GM21390 (cell line): ENCODE data around the gene SCG3.
A peak's percentile ranks its signal among the peaks of the same experiment; 100 is the strongest.

Source experiments
- ATAC-seq: cut with Tn5 transposase; IDR thresholded peaks from one replicate; pipeline ENCODE4 v1.9.1; 2021; ENCODE audit not compliant: unreplicated experiment

Gene SCG3

DNA sequence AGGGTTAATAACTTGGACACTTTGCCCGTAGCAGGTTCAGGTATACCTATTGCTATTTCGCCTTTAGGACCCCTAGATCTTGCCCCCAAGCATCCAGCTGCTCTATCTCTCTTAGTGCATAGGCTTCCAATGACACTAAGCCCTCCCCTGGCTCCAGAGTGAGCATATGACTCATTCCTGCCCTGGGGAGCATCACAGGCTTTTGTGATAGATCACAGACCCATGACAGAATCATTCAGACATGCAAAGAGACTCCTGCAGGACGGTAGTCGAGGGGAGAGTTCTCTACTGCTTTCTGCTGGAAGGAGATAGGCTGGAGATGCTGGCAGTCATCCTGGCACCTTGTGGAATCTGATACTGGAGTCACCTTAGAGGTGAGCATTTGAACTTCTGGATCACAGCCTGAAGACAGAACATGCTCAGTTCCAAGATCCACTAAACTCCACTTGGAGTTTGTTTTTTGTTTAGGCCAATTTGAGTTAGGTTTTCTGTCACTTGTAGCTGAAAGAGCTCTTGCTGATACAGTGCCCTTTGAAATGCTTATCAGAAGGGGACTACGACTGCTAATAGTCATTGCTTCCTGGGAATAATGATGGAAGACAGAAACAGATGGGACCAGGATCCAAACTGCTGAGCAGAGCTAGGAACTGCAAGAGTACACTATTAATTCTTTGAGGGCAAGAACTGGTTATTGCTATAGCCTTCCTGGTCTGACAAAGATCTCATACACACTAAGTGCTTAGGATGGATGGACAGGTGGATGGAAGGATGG lies 45.2 kb downstream of the SCG3 start:
- peak; percentile 85 for ATAC-seq

DNA sequence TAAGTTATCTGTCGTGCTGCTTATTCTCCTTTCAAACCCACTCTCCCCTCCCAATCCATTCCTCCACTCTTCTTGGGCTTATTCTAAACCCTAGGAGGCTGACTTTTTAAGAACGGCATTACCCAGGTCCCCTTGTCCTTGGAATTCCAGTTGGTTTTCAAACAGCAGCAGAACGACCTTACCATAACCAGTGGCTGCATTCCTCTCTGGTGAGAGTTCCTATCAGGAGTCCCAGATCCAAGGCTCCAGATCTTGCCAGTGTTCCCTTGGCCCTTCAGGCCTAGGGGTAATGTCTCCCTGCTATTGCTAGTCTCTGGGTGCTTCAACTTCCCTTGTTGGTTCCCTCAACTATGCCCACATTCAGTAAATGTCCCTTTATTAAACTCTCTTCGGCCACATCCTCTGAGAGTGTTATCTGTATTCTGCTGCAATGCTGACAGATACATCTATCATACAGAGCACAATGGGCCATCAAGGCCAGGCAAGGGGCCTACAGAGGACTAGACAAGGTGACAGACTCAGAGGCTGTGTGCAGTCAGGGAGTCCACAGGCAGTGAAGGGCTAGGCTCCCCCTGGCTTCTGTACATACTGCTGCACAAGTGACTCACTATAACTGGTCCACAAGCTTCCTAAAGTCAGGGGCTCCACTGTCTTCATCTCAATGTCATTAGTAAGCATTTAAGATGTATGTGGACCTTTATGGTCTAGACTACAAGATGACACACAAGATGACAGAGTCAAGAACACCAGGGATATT lies 46.0 kb downstream of the SCG3 start:
- no peak for ATAC-seq

DNA sequence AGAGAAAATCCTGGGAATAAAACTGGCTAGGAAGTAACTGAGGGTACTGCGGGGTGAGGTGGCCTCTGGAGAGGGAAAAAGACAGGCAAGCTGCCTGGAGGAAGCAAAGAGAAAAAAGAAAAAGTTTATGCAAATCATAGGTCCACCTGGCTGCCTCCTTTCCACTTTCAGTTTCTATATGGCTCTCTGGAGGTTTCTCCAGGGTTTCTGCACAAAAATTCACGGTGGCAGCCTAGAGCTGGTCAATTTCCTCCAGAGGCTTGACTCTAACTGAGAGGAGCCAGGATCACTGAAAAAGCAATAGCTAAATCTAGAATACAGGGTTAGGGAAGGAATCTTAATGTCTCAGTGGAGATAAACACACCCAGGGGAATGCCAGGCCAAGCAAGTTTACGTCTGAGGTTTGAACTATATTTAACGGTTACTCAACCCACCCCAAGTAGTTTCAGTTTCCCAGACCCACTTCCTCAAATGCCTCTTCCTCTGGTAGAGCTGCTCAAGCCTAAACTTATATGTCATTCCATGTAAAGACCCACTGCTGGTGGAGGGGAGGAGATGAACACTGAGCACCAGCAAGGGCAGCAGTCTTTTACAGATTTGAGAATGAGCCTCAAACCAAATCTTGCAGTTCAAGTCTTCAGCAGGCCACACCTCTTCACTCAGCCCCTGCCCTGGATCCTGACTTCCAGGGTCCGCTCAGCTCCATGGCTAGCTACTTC lies 50.4 kb downstream of the SCG3 start:
- ATAC-seq = peak; percentile 50

DNA sequence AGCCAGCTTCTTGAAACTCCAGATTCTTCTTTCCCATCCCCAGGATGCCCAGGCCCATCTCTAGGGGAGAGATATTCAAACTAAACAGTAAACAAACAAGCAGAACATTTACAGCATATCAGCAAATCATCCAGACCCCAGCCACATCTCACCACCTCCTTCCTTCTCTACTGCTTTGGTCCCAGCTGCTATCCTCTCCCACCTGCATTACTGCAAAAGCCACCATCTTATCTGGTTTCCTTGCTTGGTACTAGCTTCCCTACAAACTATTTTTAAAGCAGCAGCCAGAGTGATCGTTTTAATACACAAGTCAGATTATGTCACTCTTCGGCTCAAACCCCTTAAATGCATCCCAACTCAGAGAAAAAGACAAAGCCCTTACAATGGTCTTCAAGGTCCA lies 51.3 kb downstream of the SCG3 start:
- no peak for ATAC-seq

DNA sequence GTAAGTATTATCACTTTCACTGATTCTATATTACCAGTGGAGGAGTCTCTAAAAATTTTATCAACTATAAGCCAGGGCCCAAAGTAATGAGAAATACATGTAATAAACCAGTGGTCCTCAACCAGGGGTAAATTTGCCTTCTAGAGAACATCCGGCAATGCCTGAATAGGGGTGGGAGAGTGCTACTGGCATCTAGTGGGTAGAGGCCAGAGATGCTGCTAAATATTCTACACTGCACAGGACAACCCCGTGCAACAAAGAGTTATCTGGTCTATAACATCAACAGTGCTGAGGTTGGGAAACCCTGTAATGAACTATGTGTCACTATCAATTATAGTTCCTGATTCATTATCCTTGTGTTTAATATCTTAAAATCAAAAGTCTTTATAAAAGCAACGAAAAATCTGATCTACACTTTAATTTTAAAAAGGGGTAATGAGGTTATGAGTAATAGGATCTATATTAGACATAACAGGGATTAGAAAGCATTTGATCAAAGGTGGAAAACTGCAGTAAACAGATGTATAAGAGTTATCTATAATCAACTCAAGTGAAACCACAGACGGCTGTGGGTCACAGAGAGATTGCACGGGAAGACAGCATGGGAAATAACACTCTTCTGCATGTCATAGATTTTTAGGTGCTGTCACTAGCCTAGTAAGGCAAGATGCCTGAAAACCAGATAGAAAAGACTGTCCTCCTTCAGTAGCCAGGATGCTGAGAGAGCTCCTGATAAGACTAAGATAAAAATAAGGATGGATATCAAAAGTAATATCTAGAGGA lies 54.1 kb downstream of the SCG3 start:
- no peak for ATAC-seq

DNA sequence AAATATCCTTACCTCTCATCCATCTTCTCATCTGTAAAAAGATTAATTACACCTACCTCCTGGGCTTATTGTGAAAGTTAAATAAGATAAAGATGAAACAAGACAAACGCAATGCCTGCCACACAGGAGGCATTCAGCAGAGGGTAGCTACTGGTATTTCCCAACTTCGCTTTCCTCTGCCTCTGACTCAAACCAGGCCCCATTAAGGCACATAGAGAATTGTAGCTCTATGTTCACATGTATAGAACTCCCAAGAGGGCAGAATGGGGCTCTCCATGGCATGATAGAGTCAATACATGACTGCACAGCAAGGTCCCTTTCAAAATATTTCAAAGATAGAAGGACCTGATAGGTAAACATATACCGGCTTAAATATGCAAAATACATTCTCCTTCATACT lies 54.8 kb downstream of the SCG3 start:
- ATAC-seq = no peak

DNA sequence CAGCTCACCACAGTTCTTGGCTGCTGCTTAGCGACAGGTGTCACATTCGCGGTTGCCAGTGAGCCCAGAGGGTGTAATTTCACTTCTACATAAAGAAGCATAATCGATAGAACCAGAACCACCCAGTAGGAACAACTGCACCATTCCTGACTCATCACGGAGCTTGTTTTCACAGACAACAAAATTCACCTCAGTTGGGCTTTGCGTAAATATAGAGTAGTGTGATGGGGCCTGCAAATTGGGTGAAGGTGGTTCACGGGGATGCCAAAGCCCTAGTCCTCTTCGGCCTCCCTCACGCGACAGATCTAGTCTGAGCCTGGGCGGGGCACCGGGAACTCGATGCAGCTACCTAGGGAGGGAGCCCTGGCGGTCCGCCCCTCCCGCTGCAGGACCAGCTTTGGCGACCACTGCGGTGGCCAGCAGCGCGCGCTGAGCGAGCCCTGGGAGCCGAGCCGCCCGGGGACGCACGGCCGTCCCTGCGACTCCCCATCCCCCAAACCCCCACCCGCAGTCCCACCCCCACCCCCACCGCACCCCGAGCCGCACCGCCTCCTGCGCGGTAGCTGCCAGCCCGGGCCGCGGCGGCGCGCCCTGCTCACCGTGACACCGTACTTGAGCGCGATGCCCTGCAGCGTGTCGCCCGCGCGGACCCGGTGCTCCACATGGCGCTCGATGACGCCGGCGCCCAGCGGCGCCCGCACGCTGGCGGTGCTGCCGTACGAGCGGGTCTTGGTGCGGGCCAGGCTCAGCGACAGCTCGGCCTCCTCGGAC lies 55.6 kb downstream of the SCG3 start:
- peak; percentile 30 for ATAC-seq

DNA sequence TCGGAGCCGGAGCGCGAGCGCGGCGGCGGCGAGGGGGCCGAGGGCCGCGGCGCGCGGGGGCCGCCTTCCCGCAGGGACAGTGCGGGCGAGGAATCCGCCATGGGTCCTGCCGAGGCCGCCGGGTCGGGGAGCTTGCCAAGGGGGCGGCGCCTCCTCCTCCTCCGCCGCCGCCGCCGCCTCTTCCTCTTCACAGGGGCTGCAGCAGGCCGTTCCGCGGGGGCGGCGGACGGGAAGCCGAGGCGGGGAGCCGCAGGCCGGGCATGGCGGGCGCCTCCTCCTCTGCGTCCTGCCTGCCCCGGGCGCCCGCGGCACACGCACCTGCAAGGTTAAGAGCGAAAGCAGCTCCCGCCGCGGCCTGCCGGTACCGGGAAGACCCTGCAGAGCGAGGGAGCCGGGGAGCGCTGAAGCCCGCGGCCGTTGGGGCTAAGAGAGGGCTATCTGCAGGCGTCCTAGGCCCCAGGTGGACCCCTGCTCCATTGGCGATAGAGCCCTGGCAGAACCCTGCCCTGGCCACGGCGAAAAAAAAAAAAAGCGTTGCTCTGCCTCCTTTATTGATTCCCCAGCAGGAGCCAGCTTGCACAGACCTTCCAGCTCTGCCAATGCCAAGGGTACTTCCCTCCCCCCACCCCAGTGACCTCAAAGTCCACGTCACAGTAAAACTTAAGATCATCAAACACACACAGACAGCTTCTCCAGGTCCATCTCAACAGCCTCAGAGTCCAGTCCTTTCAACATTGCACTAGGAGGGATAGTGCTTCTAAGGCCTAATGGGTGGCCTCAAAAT lies 56.4 kb downstream of the SCG3 start, which contains the start of gene LYSMD2:
LYSMD2 (minus strand) TSS at position 134 of the 784 bp plus-strand sequence; CDS start at position 101, 33 bp downstream.
- ATAC-seq = peak; percentile 36

DNA sequence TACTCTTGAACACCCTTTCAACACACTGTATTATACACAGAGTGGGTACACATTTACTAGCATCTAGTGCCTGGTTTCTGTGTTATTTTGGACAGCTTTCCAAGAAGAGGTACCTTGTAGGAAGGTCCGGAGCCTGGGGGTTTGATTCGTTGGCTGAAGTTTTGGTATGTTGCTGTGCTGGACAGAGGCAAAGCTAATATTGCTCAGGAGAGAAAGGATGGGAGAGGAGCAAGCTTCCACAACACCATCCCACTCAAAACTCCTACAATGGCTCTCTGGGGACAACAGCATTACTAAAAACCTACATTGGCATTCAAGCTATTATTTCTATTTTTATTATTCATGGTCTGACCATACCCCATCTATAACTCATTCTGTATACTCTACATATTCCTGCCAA lies 57.2 kb downstream of the SCG3 start:
- no peak for ATAC-seq

DNA sequence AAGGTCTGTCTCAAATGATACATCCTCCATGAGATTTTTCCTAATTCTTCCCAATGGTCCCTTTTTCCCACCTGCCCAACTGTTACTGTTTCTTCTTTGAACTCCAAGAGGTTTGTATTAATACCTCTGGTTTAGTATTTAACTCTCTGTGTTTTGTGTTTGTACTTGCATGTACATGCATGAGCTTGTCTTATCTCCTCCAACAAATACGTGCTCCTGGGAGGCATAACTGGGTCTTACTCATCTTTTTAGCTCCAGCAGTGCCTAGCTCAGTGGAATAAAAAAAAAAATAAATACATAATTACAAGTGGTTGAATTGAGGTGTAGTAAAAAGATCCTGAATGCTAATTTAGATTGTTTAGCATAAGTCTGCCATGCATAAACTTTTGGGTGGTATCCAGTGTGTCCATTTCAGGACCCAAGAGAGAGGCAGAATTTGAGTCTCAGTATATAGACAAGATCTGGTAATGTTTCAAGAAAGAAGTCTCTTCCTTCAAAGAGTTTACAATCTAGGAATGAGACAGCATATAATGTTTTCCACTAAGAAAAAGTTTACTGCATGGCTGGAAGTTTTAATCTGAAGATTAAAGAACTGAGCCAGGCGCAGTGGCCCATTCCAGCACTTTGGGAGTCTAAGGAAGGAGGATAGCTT lies 57.9 kb downstream of the SCG3 start:
- no peak for ATAC-seq

DNA sequence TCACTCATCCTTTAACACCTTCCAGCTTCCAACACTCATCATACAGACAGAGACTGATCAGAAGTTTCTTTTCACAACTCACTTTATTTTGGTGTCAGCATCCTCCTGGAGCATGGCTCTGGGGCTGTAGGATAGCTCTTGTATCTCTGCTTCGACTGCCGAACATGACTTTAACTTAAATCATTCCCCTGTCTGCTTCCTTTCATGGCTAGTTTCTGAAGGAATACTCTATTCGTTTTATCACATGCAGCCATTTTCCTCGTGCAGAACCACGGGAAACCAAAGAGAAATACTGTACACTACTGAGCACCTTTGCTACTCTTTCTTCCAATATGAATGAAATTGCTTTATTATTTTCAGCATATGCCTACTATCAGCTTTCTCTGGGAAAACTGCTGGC lies 68.0 kb downstream of the SCG3 start:
- ATAC-seq = no peak

DNA sequence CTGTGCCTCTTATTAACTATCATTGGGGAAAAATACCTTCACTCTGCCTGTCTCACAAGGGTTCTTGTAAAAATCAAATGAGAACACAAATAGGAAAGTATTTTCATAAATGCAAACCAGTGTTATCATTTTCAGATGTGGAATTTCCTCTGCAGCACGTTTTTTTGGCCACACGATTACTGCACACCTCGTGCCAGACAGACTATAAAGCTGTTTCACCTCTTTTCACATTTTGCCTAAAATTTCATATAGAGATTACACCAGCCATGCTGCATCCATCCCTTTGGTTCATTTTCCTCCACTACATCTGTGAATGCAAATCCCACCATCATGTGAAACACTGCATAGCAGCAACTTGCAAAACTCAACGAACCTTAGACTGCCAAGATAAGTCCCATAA lies 68.9 kb downstream of the SCG3 start:
- ATAC-seq = no peak

DNA sequence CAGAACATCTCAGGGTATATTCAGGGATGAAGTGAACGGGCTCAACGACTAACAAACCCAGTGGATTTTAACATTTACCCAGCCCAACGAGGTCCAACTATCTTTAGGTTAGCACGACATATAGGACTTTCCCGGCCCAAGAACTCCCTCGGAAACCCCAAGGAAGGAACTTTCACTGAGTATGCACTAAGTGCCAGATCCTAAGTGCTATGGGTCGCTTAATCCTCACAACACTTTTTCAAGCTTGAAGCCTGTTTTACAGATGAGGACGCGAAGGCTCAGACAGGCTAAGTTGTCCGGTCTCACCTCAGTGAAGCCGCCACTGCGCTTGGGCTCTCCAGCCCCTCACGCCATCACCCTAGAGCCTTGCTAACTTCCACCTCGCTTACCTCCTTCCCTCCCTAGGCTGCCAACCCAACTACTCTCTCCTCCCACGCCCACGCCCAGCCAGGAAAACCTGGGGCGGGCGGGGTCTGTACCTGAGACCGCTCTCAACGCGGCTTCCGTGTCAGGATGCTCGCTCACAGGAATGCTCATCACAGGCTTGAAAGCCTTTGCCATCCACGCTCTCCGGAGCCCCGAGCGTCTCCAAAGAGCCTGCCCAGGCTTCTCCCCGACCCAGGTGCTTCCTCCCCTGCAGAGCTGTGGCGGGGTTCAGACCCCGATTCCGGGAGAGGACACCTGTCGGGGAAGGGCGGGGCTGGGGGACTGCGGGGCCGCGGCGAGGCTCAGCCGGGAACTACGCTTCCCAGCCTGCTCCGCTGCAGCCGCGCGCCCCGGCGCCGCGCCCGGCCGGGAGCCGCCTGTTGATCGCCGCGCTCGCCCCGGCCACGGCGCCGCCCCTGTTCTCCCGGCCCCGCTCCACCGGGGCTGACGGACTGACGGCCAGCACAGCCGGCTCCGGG lies 69.7 kb downstream of the SCG3 start, which contains the start of gene TMOD2:
TMOD2 (plus strand) TSS at position 806 of the 905 bp plus-strand sequence. CDS start 14,845 bp downstream, outside the sequence.
- peak; percentile 72 for ATAC-seq

DNA sequence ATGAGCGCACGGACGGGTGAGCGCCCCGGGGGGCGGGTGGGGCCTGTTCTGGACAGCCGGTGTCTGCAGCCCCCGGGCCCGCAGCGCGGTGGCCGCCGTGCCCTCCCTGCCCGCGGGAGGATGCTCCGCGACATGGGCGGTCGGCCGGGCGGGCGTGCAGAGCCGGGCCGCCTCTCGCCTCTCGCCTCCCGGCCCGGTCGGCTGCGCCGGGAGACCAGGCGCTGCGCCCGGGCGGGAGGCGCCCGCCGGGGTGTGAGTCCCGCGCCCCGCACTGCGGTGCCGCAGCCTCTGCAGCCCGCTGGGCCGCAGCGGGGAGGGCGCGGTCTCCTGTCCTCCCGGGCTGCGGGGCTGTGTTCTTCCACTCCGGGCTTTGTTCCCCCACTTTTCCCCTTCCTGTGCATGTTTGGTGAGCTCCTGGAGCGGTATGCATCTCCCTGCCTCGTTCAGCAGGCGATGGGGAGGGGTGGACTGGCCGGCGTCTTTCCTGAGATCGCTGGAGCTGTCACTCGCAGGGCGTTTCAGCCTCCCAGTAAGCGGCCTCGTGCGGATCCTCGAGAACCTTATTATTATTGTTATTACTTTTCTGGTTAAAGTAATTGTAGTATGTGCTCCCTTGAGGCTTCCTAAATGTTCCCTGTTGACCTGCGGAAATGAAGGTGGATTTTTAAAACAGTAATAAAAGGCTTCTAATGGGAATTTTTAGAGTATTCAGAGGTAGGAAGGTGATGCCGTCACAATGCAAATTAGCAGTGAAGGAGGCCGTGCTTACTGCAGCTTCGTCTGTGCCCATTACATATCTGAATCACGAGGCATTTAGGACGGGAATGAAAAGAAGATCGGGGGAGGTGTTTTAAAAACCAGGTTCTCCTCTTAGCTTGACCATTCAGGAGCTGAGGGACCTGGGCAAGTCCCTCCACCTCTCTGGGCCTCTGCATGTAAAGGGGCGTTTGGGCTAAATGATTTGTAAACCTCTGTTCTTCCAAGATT lies 70.7 kb downstream of the SCG3 start:
- peak; percentile 44 for ATAC-seq

DNA sequence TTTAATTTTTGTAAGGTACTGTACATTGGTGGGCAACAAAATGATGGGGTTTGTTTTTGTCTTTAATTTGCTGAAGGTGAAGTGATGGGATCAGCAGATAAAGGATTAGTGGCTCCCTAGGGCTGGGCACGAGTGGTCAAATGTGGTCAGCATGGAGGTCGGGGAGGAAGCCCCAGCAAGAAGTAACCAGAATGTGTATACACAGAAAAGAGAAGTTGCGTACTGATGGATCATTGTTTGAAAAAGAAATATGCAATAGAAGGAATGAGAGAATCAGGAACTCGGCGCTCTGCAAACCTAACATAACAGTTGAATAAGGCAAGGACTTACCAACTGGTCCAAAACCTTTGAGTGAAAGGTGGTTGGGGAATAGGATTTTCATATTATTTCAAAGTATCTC lies 71.6 kb downstream of the SCG3 start:
- ATAC-seq = no peak

DNA sequence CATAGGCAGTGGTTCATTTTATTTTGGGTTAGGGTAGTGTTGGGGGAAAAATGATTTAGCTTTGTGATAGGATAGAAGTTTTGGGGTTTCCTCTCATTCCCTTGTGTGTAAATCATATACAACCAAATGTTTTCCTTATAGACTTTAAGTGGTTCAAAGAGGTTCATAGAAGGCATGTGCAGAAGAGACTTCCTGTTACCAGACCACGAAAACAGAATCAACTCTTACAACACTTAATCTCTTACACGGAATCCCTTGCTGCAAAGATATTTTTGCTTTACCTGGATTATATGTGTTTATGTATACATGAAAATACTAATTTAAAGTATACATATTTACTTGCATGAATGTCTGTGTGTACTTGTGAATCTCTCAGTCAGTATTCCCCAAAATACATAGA lies 73.0 kb downstream of the SCG3 start:
- ATAC-seq = no peak

DNA sequence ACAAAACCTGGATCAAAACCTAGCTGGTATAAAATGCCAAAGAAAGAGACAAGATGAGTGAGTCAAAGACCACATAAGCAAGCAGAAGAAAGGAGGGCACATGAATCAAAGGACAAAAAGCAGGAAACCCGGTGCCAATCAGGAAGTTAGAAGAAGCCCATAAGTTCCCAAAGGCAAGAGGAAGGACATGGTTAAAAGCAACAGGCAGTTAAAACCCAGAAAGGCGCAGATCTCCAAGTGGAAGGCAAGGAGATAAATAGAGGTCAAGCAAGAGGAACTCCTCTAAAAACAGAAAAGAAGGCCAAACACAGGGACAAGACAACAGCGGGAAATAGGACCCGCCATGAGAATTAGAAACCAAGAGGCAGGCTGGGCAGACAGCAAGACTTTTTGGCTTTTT lies 74.5 kb downstream of the SCG3 start:
- ATAC-seq = no peak
